ENCODE results near the gene MGST2.

DNA sequence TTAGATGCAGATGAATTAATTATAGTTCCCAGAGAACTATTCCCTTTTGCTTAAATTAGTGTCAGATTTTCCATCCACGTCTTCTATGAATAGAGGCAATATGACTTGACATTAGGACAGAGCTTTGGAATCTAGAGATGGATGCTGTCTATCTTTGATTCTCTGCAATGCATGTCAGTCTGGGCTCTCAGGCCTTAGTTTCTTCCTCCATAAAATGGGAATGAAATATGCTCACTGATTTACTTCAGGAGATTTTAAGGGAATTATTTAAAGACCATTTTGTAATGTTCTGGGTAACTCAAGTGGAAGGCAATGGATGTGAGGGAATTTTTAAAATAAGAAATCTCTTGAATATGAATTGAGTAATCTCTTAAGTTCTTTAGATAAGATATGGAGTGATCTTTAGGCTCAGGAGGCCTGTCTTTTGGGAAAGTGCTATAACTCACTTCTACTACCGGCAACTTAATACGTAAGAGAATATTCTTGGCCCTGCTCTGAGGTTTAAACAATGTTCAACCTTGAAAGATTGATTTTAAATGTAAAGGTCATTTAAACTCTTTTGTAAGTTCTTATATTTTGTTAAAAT, 29.0 kb downstream of the MGST2 start:
- TF ChIP-seq EZH2phosphoT487 (IDR thresholded peaks at IDR 0.05; ENCODE audit: borderline replicate concordance, low read length): no peak
- TF ChIP-seq, protein P1, sequence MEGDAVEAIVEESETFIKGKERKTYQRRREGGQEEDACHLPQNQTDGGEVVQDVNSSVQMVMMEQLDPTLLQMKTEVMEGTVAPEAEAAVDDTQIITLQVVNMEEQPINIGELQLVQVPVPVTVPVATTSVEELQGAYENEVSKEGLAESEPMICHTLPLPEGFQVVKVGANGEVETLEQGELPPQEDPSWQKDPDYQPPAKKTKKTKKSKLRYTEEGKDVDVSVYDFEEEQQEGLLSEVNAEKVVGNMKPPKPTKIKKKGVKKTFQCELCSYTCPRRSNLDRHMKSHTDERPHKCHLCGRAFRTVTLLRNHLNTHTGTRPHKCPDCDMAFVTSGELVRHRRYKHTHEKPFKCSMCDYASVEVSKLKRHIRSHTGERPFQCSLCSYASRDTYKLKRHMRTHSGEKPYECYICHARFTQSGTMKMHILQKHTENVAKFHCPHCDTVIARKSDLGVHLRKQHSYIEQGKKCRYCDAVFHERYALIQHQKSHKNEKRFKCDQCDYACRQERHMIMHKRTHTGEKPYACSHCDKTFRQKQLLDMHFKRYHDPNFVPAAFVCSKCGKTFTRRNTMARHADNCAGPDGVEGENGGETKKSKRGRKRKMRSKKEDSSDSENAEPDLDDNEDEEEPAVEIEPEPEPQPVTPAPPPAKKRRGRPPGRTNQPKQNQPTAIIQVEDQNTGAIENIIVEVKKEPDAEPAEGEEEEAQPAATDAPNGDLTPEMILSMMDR (IDR thresholded peaks at IDR 0.05; ENCODE audit: low read depth, low read length, poor library complexity, severe bottlenecking): no peak

Measured in DOHH2 (cell line).